ENCODE results near the gene CD101. TPM values are rescaled to one million over a fixed set of nuclear protein-coding genes. Genes with fewer than 3 reads are reported as not detected.

CD101 gene
- polyA plus RNA-seq, 3 donors = 27.2 to 101 (median 54.7) TPM

DNA sequence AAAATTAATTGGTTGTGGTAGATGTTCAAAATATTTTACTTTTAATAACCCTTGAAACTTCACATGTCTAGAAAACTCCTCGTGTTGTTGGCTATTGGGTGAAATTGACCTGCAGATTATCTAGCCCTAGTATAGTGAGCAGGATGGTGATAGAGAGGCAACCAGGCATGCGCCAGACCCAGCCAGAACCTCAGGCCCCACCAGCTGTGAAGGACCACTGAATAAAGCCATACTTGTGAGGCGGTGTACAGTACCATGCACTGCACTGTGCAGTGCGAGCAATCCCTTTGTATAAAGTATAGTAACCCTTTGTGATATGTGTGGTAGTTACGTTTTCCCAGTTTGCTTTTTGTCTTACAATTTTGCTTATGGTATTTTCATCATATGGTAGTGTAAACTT, 67.0 kb downstream of the CD101 start:
- no peaks in the 10 kb centered on the region for H3K9me3 ChIP-seq (replicated peaks in 1 of 2; ENCODE audit: control insufficient read depth in 1 of 2, insufficient read depth in 1 of 2, low read length in 2 of 2)
- Mint-ChIP-seq H3K36me3 (peaks cover 40 to 67% of the 10 kb centered on the region in 2 donors), H3K9me3 (no peaks in the 10 kb centered on the region), H3K27me3 (ENCODE audit: low read depth in 3 of 3) (no peaks in the 10 kb centered on the region), H3K4me3 (no peak overlapping the region), H3K27ac (peak overlapping the region in 1 of 7 donors; percentile 5), H3K4me1 (peaks cover 3% of the 10 kb centered on the region)
- intact Hi-C loops (cut with micrococcal nuclease) = loop anchor here in 1 of 2 donors (10.0 kb wide), 1 partner anchor 826 kb away; no protein-coding TSS in a partner anchor
- no peaks in the 10 kb centered on the region for H4K20me1 ChIP-seq (ENCODE audit: insufficient read depth, low read length)
- H3K27ac ChIP-seq (ENCODE audit: low read depth in 1 of 2, low read length in 2 of 2) = no peak overlapping the region
- H3K4me2 ChIP-seq (replicated peaks; ENCODE audit: extremely low read depth, low read length, poor library complexity, severe bottlenecking) = no peak overlapping the region
- whole genome bisulfite sequencing (ENCODE audit: insufficient coverage) = 100% methylated on average over 2 of the region's 5 CpGs
- H3K4me1 ChIP-seq (ENCODE audit: control insufficient read depth in 1 of 2, insufficient read depth in 2 of 2, low read length in 2 of 2) = no peaks in the 10 kb centered on the region
- H3K9ac ChIP-seq (ENCODE audit: insufficient read depth, low read length, poor library complexity, severe bottlenecking) = no peak overlapping the region
- peaks cover 35% of the 10 kb centered on the region for H3K79me2 ChIP-seq (ENCODE audit: insufficient read depth, low read length)
- DNase-seq = no peak
- peaks cover 7 to 66% of the 10 kb centered on the region in 2 donors for H3K36me3 ChIP-seq (replicated peaks in 1 of 2; ENCODE audit: control insufficient read depth in 1 of 2, insufficient read depth in 2 of 2, low read length in 2 of 2)
- no peaks in the 10 kb centered on the region for H3K27me3 ChIP-seq (ENCODE audit: control insufficient read depth in 2 of 2, insufficient read depth in 2 of 2, low read length in 2 of 2)
- no peak for TF ChIP-seq CTCF (IDR thresholded peaks at IDR 0.05)
- no peak overlapping the region for H3K4me3 ChIP-seq (replicated peaks in 1 of 3; ENCODE audit: low read depth in 2 of 3, low read length in 3 of 3)
- no peak overlapping the region for H2AFZ ChIP-seq (ENCODE audit: insufficient read depth, low read depth, low read length, poor library complexity, severe bottlenecking)

DNA sequence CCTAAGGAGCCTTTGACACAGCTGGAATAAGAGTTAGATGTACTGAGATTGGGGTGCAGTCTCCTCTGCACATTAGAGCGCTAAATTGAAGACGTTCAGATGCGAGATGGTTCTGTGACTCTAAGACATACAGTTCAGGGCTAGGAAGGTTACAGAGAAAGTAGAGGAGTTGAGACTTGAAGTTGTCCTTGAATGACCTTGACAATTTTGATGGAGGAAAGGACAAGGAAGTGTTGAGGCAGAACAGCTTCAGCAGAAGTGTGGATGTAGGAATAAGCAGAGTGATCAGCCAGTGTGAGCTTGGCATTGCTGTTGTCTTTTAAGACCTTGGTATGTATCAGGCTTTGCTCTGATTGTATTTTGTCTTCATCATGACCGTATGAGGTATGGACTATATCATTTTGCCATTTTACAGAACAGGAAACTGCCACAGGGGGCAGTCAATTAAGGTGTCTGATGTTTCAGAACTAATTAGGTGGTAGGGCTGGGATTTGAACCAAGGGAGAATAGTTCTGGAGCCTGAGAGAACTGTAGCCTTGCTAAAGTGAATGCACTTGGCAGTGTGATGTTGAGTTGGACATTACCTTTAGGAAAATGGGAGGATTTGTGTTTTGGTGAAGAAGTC, 67.8 kb downstream of the CD101 start:
- intact Hi-C loops (cut with micrococcal nuclease) = loop anchor here in 1 of 2 donors (10.0 kb wide), 1 partner anchor 825 kb away; no protein-coding TSS in a partner anchor
- peaks cover 3% of the 10 kb centered on the region for H3K4me1 Mint-ChIP-seq
- TF ChIP-seq CTCF (IDR thresholded peaks at IDR 0.05) = no peak
- H3K9me3 Mint-ChIP-seq = no peaks in the 10 kb centered on the region
- no peak overlapping the region for H3K4me3 ChIP-seq (replicated peaks in 1 of 3; ENCODE audit: low read depth in 2 of 3, low read length in 3 of 3)
- no peak overlapping the region for H3K9ac ChIP-seq (ENCODE audit: insufficient read depth, low read length, poor library complexity, severe bottlenecking)
- WGBS (ENCODE audit: insufficient coverage) = 100% methylated on average over 3 of the region's 4 CpGs
- H3K27ac ChIP-seq (ENCODE audit: low read depth in 1 of 2, low read length in 2 of 2) = no peak overlapping the region
- no peaks in the 10 kb centered on the region for H3K27me3 ChIP-seq (ENCODE audit: control insufficient read depth in 2 of 2, insufficient read depth in 2 of 2, low read length in 2 of 2)
- no peak overlapping the region for H3K4me2 ChIP-seq (replicated peaks; ENCODE audit: extremely low read depth, low read length, poor library complexity, severe bottlenecking)
- H3K36me3 ChIP-seq (replicated peaks in 1 of 2; ENCODE audit: control insufficient read depth in 1 of 2, insufficient read depth in 2 of 2, low read length in 2 of 2) = peaks cover 14 to 67% of the 10 kb centered on the region in 2 donors
- no peaks in the 10 kb centered on the region for H3K9me3 ChIP-seq (replicated peaks in 1 of 2; ENCODE audit: control insufficient read depth in 1 of 2, insufficient read depth in 1 of 2, low read length in 2 of 2)
- no peak for DNase-seq
- H3K27me3 Mint-ChIP-seq (ENCODE audit: low read depth in 3 of 3) = no peaks in the 10 kb centered on the region
- H3K36me3 Mint-ChIP-seq = peaks cover 41 to 68% of the 10 kb centered on the region in 2 donors
- no peaks in the 10 kb centered on the region for H4K20me1 ChIP-seq (ENCODE audit: insufficient read depth, low read length)
- peaks cover 28% of the 10 kb centered on the region for H3K79me2 ChIP-seq (ENCODE audit: insufficient read depth, low read length)
- H3K4me1 ChIP-seq (ENCODE audit: control insufficient read depth in 1 of 2, insufficient read depth in 2 of 2, low read length in 2 of 2) = no peaks in the 10 kb centered on the region
- no peak overlapping the region for H3K4me3 Mint-ChIP-seq
- peak overlapping the region in 2 of 7 donors; percentile 0 for H3K27ac Mint-ChIP-seq
- no peak overlapping the region for H2AFZ ChIP-seq (ENCODE audit: insufficient read depth, low read depth, low read length, poor library complexity, severe bottlenecking)

All from CD14-positive monocyte (primary cell).